Activated T-helper 1 cell treated with Interleukin-2 at 50 U/mL for 16 hours (primary cell): ENCODE measurements around the gene ABHD3.
"Not testable (repeated sequence)": the region's sequence is repeated elsewhere in the genome, so short reads cannot be mapped to it uniquely, and the experiment has no call there.

Source experiments
- DNase-seq: peaks from one replicate; pipeline ENCODE4 v3.0.0-alpha.2; 2020; ENCODE audit warnings: low read depth

ABHD3 gene, protein sequence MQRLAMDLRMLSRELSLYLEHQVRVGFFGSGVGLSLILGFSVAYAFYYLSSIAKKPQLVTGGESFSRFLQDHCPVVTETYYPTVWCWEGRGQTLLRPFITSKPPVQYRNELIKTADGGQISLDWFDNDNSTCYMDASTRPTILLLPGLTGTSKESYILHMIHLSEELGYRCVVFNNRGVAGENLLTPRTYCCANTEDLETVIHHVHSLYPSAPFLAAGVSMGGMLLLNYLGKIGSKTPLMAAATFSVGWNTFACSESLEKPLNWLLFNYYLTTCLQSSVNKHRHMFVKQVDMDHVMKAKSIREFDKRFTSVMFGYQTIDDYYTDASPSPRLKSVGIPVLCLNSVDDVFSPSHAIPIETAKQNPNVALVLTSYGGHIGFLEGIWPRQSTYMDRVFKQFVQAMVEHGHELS

DNA sequence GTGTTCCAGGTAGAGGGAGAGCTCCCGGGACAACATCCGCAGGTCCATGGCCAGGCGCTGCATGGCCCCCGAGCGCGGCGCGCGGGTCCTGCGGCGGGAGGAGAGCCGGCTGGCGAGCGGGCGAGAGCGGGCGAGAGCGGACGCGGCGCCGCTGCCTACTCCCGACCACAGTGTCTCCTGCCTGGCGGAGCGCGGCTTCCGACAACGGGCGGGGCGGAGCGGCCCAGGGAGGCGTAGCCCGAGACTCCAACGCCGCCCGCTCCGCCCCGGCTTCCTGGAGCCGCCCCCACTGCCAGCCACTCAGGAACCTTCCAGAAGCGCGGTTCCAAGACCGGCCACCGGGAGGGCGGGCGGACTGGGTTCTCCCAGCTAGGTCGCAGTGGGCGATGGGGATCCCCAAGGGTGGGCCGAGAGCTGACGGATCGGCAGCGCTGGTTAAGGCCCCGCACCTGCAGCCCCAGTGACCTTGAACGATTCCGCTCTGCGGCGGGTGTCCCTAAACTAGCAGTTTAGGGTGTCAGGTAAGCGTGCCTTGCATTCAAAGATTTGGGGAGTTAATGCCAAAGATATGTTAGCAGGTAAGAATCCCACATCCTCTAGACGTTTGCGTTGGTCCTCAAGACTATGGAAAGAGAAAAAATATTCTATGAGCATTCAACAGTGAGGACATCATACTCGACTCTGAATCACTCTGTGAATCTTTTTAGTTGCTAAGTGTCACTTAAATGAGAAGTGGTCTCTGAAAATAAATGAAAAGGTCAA is at the start of gene ABHD3:
ABHD3 (minus strand) TSS at position 172 of the 762 bp plus-strand sequence; CDS start at position 63, 109 bp downstream.
- DNase-seq, result peak; percentile 88

DNA sequence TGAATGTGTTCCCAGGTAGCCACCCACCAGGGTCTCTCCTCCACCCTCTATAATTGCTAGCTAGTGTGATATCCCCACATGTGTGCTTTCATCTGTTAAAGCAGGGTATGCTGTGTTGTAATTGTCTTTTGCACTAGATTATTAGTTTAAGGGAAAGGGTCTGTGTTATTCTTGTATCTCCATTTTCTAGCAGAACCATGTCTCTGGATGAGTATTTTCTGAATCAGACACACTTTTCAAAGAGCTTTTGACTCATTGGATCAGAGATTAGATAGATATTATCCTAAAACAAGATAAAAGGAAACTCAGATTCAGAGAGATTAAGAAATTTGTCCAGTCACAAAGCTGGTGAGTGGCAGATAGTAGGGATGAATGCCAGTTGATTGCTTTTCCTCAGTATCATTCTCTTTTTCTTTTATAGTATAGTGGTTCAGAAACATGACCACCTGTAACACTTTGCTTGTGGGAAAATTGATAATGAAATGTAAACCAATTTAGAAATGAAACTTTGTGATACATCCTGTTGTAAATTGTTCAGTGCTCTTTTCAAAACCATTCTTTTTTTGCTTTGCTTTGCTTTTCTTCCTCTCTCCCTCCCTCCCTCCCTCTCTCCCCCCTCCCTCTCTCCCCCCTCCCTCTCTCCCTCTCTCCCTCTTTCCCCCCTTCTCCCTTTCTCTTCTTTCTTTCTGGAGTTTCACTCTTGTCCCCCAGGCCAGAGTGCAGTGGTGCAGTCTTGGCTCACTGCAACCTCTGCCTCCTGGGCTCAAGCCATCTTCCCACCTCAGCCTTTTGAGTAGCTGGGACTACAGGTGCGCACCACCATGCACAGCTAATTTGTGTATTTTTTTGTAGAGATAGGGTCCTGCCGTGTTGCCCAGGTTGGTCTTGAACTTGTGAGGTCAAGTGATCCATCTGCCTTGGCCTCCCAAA is 43.5 kb upstream of the ABHD3 start:
- no peak for DNase-seq

DNA sequence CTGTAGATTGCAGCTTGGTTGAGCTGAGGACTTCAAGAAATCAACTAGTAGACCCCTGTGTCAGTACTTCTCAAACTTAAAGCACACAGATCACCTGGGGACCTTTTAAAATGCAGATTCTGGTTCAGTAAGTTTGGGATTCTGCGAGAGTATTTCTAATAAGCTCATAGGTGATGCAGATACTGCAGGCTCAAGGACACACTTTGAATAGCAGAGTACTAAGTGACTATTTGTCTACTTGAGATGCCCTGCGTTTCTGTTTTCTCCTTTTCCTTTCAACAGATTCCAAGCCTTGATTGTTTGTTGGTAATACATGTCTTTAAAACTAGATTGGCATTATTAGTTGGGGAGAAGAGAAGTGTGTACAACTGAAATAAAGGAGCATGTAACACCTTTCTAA is 42.7 kb upstream of the ABHD3 start:
- no peak for DNase-seq

DNA sequence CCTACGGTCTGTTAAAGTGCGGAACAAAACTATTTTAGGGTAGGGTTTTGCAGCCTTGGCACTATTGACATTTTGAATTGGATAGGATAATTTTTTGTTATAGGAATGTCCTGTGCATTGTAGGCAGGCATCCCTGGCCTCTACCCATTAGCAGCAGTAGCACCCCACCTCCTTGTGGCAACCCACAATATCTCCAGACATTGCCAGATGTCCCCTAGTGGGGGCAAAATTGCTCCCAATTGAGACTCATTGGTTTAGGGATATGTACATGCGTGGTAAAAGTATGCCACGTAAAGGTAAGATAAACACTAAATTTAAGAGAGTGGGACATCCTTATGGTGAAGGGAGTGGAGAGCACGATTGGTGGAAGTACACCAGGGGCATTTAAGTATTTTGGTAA is 40.7 kb upstream of the ABHD3 start:
- DNase-seq, result no peak

DNA sequence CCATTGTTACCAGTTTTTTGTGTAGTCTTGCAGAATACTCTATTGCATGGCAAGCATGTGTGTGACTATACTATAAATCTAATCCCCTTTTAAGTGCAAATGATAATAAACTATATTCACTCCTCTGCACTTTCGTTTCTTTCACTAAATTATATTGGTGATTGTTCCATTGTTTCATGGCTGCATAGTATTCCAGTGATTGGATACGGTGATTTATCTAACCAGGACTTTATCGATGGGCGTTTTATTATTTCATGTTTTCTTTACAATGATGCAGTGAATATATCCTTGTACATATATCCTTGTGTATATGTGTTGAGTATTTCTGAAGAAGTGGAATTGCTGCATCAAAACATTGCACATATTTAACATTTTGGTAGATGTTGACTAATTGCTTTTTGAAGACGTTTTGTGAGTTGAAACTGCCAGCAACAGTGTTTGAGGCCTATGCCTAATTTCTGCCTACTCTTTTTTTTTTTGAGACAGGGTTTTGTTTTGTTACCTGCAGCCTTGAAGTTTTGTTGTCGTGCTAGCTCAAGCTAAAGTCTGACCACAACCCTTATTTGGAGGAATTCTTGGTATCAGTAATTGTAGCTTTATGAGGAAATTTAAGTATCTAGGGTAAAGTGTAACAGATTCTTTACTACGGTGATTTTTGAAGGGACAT is 38.7 kb upstream of the ABHD3 start:
- DNase-seq, result no peak

DNA sequence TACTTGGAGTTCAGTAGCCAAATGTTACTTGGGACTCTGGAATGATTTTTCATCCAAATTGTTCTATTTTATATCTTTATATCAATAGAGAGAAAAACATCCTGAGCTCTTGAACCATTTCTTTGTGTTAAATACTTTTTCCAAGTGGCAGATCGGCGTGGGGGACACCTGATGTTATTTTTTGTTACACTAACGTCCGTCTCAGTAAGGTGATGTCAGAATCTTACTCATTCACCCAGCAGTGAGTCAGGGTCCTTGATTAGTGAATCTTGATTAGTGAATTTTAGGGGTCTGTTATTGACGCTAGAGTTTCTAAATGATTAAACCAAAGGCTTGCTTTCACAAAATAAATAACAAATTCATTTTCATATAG is 37.7 kb upstream of the ABHD3 start:
- DNase-seq, result no peak

DNA sequence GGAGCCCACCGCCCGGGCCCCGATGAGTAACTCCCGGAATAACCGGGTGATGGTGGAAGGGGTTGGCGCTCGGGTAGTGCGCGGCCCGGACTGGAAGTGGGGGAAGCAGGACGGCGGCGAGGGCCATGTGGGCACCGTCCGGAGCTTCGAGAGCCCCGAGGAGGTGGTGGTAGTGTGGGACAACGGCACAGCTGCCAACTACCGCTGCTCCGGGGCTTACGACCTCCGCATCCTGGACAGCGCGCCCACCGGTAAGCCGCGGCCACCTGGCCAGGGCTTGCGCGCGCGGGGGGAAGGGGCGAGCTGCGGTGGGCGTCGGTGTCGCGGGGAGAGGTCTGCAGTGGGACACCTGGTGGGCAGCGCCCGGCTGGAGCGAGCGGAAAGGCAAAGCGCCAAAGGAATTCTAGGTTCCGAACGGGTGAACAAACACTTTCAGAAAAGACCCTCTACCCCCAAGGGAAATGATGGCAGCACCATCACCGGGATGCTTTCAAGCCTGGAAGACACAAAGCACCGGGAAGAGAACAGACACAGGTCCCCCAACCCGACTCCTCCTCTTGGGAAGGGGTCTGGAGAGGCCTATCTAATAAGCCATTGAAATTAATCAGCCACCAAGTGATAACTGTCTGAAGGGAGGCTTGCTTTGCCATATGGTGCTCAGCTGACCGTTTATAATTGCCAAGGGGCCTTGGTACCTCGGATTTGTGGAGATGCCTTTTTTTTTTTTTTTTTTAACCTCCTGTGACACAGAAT is 37.2 kb upstream of the ABHD3 start:
- peak; percentile 13 for DNase-seq

DNA sequence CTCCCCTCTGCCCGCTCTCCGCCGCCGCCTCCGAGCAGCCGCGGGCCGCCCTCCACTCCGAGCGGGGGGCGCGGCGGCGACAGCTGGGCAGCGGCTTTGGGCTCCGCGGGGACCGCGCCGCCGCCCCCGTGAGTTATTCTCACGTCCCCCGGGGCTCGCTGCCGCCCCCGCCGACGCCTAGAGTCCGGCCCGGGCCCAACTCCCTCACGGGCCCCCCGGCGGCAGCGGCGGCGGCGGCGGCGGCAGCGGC is 36.7 kb upstream of the ABHD3 start:
- no peak for DNase-seq

DNA sequence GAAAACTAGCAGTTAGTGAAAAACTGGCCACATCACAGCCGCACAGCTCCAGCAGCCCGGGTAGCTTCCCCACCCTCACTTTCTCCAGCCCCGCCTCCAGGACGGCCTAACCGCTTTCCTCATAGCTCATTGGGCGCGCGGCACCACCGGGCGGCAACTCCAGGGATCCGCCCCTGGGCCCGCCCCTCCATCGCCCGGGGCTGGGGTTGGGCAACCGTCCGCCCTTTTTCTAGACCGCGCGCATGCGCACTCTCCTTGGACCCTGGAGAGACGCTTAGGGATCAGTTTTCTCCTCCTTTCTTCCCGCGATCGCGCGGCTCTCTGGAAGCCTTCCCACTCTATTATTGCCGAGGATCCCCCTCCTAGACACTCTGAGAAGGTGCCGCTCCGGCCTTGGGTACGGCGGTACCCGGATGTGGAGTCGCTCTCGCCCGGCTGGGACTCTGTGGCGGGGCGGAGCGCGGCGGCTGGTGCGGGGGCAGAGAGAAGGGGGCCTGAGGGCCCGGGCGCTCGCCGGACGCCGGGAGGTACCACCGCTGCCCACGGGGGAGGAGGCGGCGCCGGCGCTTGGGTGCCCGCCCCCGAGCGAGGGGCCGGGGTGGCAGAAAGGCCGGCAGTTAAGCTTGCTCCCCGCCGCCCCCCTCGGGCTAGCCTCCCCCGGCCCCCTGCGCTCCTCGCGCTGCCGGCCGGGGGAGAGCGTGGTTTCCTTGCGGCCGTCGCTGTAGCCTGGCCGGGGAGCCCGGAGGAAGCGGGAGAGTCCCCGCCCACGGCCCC is 36.2 kb upstream of the ABHD3 start, which contains the start of gene MIB1:
MIB1 (plus strand) TSS at position 255 of the 774 bp plus-strand sequence. CDS start 792 bp downstream, outside the sequence.
- peak; percentile 98 for DNase-seq

DNA sequence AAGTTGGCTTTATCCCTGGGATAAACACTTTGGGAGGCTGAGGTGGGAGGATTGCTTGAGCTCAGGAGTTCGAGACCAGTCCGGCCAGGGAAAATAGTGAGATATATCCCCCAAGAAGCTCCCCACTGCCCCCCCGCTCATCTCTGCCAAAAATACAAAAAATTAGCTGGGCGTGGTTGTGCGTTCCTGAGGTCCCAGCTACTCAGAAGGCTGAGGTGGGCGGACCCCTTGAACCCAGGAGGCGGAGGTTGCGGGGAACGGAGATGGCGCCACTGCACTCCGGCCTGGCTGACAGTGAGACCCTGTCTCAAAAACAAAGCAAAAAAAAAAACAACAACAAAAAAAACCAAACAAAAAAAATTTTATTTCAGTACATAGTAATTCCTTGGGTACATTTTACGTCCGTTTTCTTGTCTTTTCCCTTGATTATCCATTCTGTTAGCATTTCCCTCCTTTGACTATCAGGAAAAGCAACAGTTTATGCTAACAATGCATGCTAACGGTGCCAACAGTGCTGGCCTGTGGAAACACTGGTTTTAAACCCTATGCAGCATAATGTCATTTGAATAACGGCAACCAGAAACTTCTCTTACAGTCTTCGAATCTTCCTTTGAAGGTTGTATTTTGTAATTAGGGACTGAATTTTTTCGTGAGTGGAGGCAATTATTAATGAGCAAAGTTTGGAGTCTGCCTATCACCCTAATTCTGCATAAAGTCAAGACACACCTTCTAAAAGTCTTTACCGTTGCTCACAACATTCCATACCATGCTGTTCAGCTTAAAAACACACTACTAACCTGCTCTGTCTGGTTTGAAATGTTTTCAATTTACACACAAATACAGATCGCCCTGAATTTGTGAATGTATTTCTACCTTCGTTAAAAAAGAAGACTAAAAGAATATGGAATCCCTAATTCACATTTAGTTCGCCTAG is 35.3 kb upstream of the ABHD3 start:
- DNase-seq, result no peak

DNA sequence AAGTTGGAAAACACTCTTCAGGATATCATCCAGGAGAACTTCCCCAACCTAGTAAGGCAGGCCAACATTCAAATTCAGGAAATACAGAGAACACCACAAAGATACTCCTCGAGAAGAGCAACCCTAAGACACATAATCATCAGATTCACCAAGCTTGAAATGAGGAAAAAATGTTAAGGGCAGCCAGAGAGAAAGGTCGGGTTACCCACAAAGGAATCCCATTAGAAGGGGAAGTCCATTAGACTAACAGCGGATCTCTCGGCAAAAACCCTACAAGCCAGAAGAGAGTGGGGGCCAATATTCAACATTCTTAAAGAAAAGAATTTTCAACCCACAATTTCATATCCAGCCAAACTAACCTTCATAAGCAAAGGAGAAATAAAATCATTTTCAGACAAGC is 32.4 kb upstream of the ABHD3 start:
- DNase-seq, result not testable (repeated sequence)

DNA sequence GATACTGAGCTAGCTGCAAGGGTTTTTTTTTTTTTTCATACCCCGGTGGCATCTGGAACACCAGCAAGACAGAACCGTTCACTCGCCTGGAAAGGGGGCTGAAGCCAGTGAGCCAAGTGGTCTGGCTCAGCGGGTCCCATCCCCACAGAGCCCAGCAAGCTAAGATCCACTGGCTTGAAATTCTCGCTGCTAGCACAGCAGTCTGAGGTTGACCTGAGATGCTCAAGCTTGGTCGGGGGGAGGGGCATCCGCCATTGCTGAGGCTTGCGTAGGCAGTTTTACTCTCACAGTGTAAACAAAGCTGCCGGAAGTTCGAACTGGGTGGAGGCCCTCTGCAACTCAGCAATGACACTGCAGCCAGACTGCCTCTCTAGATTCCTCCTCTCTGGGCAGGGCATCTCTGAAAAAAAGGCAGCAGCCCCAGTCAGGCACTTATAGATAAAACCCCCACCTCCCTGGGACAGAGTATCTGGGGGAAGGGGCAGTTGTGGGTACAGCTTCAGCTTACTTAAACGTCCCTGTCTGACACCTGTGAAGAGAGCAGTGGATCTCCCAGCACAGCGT is 31.0 kb upstream of the ABHD3 start:
- DNase-seq, result peak; percentile 45

DNA sequence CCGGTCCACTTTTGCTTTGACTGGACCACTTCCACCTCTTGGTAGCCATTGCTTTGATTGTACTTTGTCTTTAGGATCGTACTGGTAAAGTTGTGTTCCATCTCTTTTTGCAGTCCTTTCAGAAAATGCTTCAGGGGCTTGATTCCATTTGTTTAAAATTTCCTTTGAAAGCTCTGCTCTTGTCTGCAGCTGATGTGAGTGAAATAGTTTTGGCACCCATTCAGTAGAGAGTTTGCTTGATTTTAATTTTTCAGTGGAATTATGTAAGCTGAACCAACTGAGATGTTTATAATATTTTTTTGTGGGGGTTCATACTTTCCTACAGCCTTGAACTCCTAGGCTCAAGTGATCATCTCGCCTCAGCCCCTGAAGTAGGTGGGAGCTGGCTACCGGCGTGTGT is 28.4 kb upstream of the ABHD3 start:
- no peak for DNase-seq

DNA sequence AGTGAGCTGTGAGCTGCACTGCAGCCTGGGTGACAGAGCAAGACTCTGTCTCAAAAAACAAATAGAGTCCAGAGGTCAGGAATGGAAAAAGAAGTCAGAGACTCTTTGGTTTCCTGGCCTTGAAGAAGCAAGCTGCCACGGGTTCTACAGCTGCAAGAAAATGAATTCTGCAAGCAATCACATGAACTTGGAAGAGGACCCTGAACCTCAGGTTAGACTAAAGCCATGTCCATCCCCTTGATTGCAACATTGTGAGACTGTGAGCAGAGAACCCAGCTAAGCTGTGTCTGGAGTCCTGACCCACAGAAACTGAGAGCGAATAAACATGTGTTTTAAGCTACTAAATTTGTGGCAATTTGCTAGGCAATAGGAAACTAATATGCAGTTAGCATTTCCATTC is 23.1 kb upstream of the ABHD3 start:
- DNase-seq, result no peak

DNA sequence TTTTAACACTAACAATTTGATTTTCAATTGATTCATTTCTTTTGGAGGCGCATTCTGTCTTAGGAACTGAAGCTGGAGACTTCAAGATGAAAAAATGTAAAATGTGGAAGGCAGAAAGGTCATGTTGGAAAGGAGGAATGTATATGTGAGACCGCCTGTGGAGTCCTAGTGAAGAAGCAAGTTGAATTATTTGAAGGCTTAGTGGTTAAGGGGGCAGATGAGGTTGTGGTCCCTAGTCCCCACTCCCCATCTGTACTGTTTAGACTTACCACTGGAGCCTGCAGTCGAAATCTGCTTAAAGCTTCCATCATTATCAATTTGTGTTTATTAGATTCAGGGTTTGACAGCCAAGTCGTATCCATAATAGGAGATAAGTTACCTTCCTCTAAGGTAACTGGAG is 20.6 kb upstream of the ABHD3 start:
- no peak for DNase-seq

DNA sequence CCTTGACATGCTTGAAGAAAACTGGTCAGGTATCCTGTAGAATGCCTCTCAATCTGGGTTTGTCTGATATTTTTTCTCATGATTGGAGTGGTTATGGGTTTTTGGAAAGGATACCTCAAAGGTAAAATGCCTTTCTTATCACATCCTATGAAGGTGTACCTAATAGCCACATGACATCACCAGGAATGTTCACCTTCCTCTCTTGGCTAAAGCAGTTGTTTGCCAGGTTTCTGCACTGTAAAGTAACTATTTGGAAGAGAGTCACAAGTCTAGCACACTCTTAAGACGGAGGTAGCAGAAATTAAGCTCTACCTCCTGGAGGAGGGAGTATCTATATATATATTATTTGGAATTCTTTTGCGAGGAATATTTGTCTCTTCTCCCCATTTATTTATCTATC is 18.1 kb upstream of the ABHD3 start:
- DNase-seq, result no peak

DNA sequence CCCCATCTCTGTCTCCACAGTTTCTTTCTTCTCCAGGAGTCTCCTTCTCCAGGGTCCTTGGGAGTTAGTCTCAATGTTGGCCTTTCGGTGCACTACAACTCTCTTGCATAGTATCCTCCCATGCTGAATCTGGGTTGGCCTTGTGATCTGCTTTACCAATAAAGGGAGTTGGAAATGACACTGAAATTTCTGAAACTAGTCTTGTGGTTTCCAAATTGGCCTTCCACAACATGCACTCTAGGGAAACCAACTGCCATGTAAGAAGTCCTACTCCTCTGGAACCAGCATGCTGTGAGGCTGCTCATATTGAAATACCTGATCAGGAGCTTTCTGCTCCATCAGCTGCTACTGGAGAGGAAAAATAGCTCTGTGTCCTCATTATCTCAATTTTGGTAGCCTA is 9.9 kb upstream of the ABHD3 start:
- DNase-seq, result no peak

DNA sequence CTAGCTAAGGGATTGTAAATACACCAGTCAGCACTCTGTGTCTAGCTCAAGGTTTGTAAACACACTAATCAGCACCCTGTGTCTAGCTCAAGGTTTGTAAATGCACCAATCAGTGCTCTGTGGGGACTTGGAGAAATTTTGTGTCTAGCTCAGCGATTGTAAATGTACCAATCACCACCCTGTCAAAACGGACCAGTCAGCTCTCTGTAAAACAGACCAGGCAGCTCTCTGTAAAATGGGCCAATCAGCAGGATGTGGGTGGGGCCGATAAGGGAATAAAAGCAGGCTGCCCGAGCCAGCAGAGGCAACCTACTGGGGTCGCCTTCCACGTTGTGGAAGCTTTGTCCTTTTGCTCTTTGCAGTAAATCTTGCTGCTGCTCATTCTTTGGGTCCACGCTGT is 2.6 kb upstream of the ABHD3 start:
- not testable (repeated sequence) for DNase-seq

DNA sequence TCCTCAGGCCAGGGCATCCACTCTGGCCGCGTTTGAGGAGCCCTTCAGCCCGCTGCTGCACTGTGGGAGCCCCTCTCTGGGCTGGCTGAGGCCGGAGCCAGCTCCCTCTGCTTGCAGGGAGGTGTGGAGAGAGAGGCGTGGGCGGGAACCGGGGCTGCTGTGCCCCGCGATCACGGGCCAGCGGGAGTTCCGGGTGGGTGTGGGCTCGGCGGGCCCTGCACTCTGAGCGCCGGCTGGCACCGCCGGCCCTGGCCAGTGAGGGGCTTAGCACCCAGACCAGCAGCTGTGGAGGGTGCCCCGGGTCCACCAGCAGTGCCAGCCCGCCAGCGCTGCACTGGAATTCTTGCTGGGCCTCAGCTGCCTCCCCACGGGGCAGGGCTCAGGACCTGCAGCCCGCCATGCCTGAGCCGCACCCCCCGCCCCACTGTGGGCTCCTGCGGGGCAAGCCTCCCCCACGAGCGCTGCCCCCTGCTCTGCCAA is 1.9 kb upstream of the ABHD3 start:
- DNase-seq, result no peak
